ENCODE data around the gene TEX51.

GRCh38 chr2:126942427-126943203, 43.9 kb downstream of the TEX51 start:
- no peak for TF ChIP-seq CTCF (IDR thresholded peaks at IDR 0.05; ENCODE audit: low read depth, low read length)
- no peak for TF ChIP-seq EZH2phosphoT487 (IDR thresholded peaks at IDR 0.05; ENCODE audit: low read depth)

All from OCI-LY3 (cell line).